ENCODE measurements around the gene ZSCAN22.

ZSCAN22 gene

DNA sequence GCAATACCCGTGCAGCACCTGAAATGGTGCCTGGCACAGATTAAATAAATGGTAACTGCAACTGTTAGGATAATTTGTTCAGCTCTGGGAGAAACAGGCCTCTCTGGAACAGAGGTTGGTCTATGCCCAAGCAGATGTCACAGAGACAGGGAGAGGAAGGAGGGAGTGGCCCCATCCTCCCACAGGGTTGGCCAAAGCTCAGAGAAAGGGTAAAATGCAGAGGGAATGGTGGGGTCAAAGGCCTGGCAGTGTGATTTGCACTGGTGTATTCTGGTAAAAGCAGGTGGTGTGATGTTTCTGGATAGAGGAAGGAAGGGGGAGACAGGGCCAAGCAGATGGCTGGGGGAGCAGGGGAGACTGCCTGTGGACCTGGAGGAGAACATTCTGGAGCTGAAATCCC, 9.4 kb downstream of the ZSCAN22 start:
- TF ChIP-seq, protein P1, sequence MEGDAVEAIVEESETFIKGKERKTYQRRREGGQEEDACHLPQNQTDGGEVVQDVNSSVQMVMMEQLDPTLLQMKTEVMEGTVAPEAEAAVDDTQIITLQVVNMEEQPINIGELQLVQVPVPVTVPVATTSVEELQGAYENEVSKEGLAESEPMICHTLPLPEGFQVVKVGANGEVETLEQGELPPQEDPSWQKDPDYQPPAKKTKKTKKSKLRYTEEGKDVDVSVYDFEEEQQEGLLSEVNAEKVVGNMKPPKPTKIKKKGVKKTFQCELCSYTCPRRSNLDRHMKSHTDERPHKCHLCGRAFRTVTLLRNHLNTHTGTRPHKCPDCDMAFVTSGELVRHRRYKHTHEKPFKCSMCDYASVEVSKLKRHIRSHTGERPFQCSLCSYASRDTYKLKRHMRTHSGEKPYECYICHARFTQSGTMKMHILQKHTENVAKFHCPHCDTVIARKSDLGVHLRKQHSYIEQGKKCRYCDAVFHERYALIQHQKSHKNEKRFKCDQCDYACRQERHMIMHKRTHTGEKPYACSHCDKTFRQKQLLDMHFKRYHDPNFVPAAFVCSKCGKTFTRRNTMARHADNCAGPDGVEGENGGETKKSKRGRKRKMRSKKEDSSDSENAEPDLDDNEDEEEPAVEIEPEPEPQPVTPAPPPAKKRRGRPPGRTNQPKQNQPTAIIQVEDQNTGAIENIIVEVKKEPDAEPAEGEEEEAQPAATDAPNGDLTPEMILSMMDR (IDR thresholded peaks at IDR 0.05; ENCODE audit: insufficient read depth, low read length, missing control alignments): no peak
- ChIA-PET POLR2A (no interaction called here), CTCF (interaction anchor here (1.2 kb wide), 1 partner anchor 10 kb away, joined by 3 read pairs; the partner anchor contains the start of gene ZSCAN22)
- DNase-seq (ENCODE audit: low read depth, low spot score): no peak
- H3K4me3 ChIP-seq (ENCODE audit: low read depth, low read length): no peak overlapping the region

DNA sequence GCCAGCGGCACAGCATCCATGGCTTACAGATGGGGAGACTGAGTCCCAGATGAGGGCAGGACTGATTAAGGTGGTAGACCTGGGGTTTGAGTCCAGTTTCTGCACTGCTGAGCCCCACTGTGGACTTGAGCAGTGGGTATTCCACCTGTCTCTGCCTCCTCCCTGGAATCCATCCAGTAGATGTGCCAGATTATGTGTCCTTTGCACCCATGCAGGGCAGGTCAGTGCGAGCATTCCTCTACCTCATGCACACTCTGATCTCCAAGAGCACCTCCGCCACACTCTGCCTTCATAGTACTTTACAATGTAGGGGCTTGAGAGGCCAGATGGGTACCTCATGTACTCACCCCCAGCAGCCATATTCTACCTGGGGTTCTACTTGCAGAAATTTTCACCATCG, 10.0 kb downstream of the ZSCAN22 start:
- no peak overlapping the region for H3K4me3 ChIP-seq (ENCODE audit: low read depth, low read length)
- TF ChIP-seq, protein P1 (IDR thresholded peaks at IDR 0.05; ENCODE audit: insufficient read depth, low read length, missing control alignments): no peak
- DNase-seq (ENCODE audit: low read depth, low spot score): no peak
- ChIA-PET POLR2A (no interaction called here), CTCF (interaction anchor here (1.2 kb wide), 1 partner anchor 10 kb away, joined by 3 read pairs; the partner anchor contains the start of gene ZSCAN22)

DNA sequence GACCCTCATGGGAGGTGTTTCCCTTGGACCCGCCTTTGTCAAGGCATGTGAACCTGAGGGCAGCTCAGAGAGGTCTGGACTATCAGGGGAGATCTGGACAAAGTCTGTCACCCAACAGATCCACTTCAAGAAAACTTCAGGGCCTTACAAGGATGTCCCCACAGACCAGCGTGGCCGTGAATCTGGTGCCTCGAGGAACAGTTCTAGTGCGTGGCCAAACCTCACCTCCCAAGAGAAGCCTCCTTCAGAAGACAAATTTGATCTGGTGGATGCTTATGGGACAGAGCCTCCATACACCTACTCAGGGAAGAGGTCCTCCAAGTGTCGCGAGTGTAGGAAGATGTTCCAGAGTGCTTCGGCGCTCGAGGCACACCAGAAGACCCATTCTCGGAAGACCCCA, 11.5 kb downstream of the ZSCAN22 start:
- no peak overlapping the region for H3K4me3 ChIP-seq (ENCODE audit: low read depth, low read length)
- DNase-seq (ENCODE audit: low read depth, low spot score): no peak
- TF ChIP-seq, protein P1 (IDR thresholded peaks at IDR 0.05; ENCODE audit: insufficient read depth, low read length, missing control alignments): no peak
- CTCF ChIA-PET: no interaction called here
- POLR2A ChIA-PET: no interaction called here

DNA sequence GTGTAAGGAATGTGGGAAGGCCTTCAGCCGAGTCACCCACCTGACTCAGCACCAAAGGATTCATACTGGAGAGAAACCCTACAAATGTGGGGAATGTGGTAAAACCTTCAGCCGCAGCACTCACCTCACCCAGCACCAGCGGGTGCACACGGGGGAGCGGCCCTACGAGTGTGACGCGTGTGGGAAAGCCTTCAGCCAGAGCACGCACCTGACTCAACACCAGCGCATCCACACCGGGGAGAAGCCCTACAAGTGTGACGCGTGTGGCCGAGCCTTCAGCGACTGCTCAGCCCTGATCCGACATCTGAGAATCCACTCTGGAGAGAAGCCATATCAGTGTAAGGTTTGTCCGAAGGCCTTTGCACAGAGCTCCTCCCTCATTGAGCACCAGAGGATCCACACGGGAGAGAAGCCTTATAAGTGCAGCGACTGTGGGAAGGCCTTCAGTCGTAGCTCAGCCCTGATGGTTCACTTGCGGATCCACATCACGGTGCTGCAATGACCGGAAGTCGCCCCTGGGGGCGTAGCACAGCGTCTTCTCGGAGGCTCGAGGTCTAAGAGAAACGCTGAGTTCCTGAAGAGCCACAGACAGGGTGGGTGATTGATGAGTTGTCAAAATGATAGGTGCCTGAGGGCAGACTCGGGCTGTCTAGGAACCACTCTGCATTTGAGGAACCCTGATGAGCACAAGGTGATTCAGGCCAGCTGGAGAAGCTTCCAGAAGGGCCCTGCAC, 12.2 kb downstream of the ZSCAN22 start:
- TF ChIP-seq, protein P1 (IDR thresholded peaks at IDR 0.05; ENCODE audit: insufficient read depth, low read length, missing control alignments): no peak
- H3K4me3 ChIP-seq (ENCODE audit: low read depth, low read length): no peak overlapping the region
- POLR2A ChIA-PET: no interaction called here
- no peak for DNase-seq (ENCODE audit: low read depth, low spot score)
- CTCF ChIA-PET: interaction anchor here (0.6 kb wide), 1 partner anchor 10 kb away, joined by 4 read pairs; no protein-coding TSS in a partner anchor

DNA sequence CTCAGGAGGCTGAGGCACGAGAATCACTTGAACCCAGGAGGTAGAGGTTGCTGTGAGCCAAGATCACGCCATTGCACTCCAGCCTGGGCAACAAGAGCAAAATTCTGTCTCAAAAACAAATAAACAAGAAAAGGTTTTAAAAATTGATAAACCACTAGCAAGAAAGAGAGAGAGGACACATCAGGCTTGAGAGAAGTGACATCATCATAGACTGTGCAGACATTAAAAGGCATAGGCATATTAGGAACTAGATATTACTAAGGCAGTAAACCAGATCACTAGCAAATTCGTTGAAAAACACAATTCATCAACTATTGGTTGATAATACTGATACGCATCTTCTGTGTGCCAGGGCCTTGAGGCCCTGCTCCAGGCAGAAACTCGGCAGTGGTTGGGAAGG, 18.8 kb downstream of the ZSCAN22 start:
- ChIA-PET POLR2A (interaction anchor here (1.2 kb wide), 1 partner anchor 12 kb away, joined by 3 read pairs; no protein-coding TSS in a partner anchor), CTCF (no interaction called here)

More for the DNA sequence above, 18.8 kb downstream of the ZSCAN22 start:
- TF ChIP-seq, protein P1 (IDR thresholded peaks at IDR 0.05; ENCODE audit: insufficient read depth, low read length, missing control alignments): no peak
- no peak overlapping the region for H3K4me3 ChIP-seq (ENCODE audit: low read depth, low read length)
- DNase-seq (ENCODE audit: low read depth, low spot score): no peak
